ENCODE measurements around the gene RPL27A. TPM values are rescaled to one million over a fixed set of nuclear protein-coding genes. Genes with fewer than 3 reads are reported as not detected.

Gene RPL27A
- total RNA-seq, 1 experiment from 2014 or later, result 1,008 TPM

- H3K4me3 ChIP-seq (ENCODE audit: low read depth, low read length), result no peak overlapping the region
- Mint-ChIP-seq H3K4me1 (ENCODE audit: low read depth, unreplicated experiment) (peaks cover 26% of the 10 kb centered on the region), H3K4me3 (ENCODE audit: unreplicated experiment) (peak overlapping the region; percentile 67), H3K27ac (ENCODE audit: unreplicated experiment) (peak overlapping the region; percentile 7), H3K27me3 (ENCODE audit: insufficient read depth, unreplicated experiment) (no peaks in the 10 kb centered on the region), H3K36me3 (ENCODE audit: insufficient read depth, unreplicated experiment) (peaks cover 95% of the 10 kb centered on the region), H3K9me3 (ENCODE audit: unreplicated experiment) (no peaks in the 10 kb centered on the region)
- BruUV-seq (replicated peaks), result no TSS peak
- H3K27me3 ChIP-seq (replicated peaks; ENCODE audit: control insufficient read depth, insufficient read depth, low read length), result no peaks in the 10 kb centered on the region
- intact Hi-C loops (cut with micrococcal nuclease; ENCODE audit: unreplicated experiment), result no loop called here
- ChIA-PET CTCF (no interaction called here), POLR2A (interaction anchor here (0.6 kb wide), 1 partner anchor 78 kb away, joined by 3 read pairs; no protein-coding TSS in a partner anchor)
- H3K4me1 ChIP-seq, result peaks cover 19% of the 10 kb centered on the region
- H3K36me3 ChIP-seq (ENCODE audit: control insufficient read depth, insufficient read depth, low read length), result peaks cover 7% of the 10 kb centered on the region
- no peaks in the 10 kb centered on the region for H3K9me3 ChIP-seq
- TF ChIP-seq, protein P1, sequence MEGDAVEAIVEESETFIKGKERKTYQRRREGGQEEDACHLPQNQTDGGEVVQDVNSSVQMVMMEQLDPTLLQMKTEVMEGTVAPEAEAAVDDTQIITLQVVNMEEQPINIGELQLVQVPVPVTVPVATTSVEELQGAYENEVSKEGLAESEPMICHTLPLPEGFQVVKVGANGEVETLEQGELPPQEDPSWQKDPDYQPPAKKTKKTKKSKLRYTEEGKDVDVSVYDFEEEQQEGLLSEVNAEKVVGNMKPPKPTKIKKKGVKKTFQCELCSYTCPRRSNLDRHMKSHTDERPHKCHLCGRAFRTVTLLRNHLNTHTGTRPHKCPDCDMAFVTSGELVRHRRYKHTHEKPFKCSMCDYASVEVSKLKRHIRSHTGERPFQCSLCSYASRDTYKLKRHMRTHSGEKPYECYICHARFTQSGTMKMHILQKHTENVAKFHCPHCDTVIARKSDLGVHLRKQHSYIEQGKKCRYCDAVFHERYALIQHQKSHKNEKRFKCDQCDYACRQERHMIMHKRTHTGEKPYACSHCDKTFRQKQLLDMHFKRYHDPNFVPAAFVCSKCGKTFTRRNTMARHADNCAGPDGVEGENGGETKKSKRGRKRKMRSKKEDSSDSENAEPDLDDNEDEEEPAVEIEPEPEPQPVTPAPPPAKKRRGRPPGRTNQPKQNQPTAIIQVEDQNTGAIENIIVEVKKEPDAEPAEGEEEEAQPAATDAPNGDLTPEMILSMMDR (IDR thresholded peaks at IDR 0.05; ENCODE audit: insufficient read depth in 1 of 2, low read depth in 1 of 2, low read length in 1 of 2, severe bottlenecking in 1 of 2, unreplicated experiment in 1 of 2), result no peak
- DNase-seq, result no peak
Measured at GRCh38 chr11:8690374-8691342, 8.1 kb downstream of the RPL27A start.

GRCh38 chr11:8691601-8692000 lies 9.0 kb downstream of the RPL27A start:
- peaks cover 91% of the 10 kb centered on the region for H3K36me3 Mint-ChIP-seq (ENCODE audit: insufficient read depth, unreplicated experiment)
- DNase-seq, result no peak
- intact Hi-C loops (cut with micrococcal nuclease; ENCODE audit: unreplicated experiment), result no loop called here
- TF ChIP-seq, protein P1 (IDR thresholded peaks at IDR 0.05; ENCODE audit: insufficient read depth in 1 of 2, low read depth in 1 of 2, low read length in 1 of 2, severe bottlenecking in 1 of 2, unreplicated experiment in 1 of 2), result no peak
- H3K27me3 Mint-ChIP-seq (ENCODE audit: insufficient read depth, unreplicated experiment), result no peaks in the 10 kb centered on the region
- no peak overlapping the region for H3K4me3 ChIP-seq (ENCODE audit: low read depth, low read length)
- H3K27ac Mint-ChIP-seq (ENCODE audit: unreplicated experiment), result no peak overlapping the region
- ChIA-PET POLR2A (no interaction called here), CTCF (no interaction called here)
- H3K4me3 Mint-ChIP-seq (ENCODE audit: unreplicated experiment), result no peak overlapping the region
- H3K4me1 ChIP-seq, result peaks cover 15% of the 10 kb centered on the region
- no TSS peak for BruUV-seq (replicated peaks)
- no peaks in the 10 kb centered on the region for H3K9me3 ChIP-seq
- H3K4me1 Mint-ChIP-seq (ENCODE audit: low read depth, unreplicated experiment), result peaks cover 23% of the 10 kb centered on the region
- H3K27me3 ChIP-seq (replicated peaks; ENCODE audit: control insufficient read depth, insufficient read depth, low read length), result no peaks in the 10 kb centered on the region
- no peaks in the 10 kb centered on the region for H3K9me3 Mint-ChIP-seq (ENCODE audit: unreplicated experiment)
- H3K36me3 ChIP-seq (ENCODE audit: control insufficient read depth, insufficient read depth, low read length), result peaks cover 7% of the 10 kb centered on the region

DNA sequence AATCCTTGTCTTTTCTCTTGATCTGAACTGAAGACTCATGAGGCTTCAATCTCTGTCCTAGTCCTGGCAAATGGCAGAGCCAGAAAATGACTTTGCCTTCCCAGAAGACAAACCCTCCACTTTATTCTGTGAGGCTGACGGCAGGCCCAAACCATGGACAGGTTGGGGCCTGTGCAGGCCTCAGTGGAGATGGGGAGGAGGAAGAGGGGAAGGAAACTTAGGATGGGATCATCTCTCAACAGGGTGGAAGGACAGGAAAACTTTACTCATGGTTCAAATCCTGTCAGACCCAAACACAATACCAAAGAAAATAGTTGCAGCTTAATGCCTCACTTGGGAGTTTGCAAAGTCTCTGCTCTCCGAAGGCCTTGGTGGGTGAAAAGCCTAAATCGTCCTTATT lies 9.8 kb downstream of the RPL27A start:
- no peak overlapping the region for H3K4me3 ChIP-seq (ENCODE audit: low read depth, low read length)
- H3K4me1 ChIP-seq, result peaks cover 11% of the 10 kb centered on the region
- ChIA-PET POLR2A (no interaction called here), CTCF (no interaction called here)
- no peaks in the 10 kb centered on the region for H3K9me3 ChIP-seq
- Mint-ChIP-seq H3K27me3 (ENCODE audit: insufficient read depth, unreplicated experiment) (no peaks in the 10 kb centered on the region), H3K9me3 (ENCODE audit: unreplicated experiment) (no peaks in the 10 kb centered on the region), H3K36me3 (ENCODE audit: insufficient read depth, unreplicated experiment) (peaks cover 91% of the 10 kb centered on the region), H3K4me1 (ENCODE audit: low read depth, unreplicated experiment) (peaks cover 26% of the 10 kb centered on the region), H3K27ac (ENCODE audit: unreplicated experiment) (no peak overlapping the region), H3K4me3 (ENCODE audit: unreplicated experiment) (no peak overlapping the region)
- TF ChIP-seq, protein P1 (IDR thresholded peaks at IDR 0.05; ENCODE audit: insufficient read depth in 1 of 2, low read depth in 1 of 2, low read length in 1 of 2, severe bottlenecking in 1 of 2, unreplicated experiment in 1 of 2), result no peak
- peaks cover 7% of the 10 kb centered on the region for H3K36me3 ChIP-seq (ENCODE audit: control insufficient read depth, insufficient read depth, low read length)
- no peak for DNase-seq
- intact Hi-C loops (cut with micrococcal nuclease; ENCODE audit: unreplicated experiment), result no loop called here
- BruUV-seq (replicated peaks), result no TSS peak
- H3K27me3 ChIP-seq (replicated peaks; ENCODE audit: control insufficient read depth, insufficient read depth, low read length), result no peaks in the 10 kb centered on the region

Data from Caco-2 (cell line).